Neural cell (in vitro differentiated cells): ENCODE results near the gene RBKS.

ENCODE experiments used
- EP300 ChIP-seq: fragments of 450-650 bp; conservative IDR thresholded peaks from 2 replicates; pipeline ENCODE4 v1.6.1; 2014; ENCODE audit warnings: antibody characterized with exemption, mild to moderate bottlenecking, moderate library complexity; ENCODE audit not compliant: poor library complexity, severe bottlenecking
- EZH2 ChIP-seq: fragments of 200-600, 300-800 bp; shearing (Covaris generic), sonication (generic); IDR thresholded peaks from 2 replicates; pipeline ENCODE4 v1.6.1; 2014; ENCODE audit warnings: antibody characterized with exemption, low read length, borderline replicate concordance, mild to moderate bottlenecking; ENCODE audit not compliant: insufficient read depth, poor library complexity, severe bottlenecking
- POLR2AphosphoS5 ChIP-seq: IDR thresholded peaks from 2 replicates; pipeline ENCODE4 v1.6.1; 2012
- TF ChIP-seq, protein P1 (sequence below): fragments of 450-650 bp; IDR thresholded peaks from 2 replicates; pipeline ENCODE4 v1.5.1; 2014; ENCODE audit warnings: antibody characterized with exemption, mild to moderate bottlenecking, moderate library complexity; ENCODE audit not compliant: poor library complexity, severe bottlenecking

DNA sequence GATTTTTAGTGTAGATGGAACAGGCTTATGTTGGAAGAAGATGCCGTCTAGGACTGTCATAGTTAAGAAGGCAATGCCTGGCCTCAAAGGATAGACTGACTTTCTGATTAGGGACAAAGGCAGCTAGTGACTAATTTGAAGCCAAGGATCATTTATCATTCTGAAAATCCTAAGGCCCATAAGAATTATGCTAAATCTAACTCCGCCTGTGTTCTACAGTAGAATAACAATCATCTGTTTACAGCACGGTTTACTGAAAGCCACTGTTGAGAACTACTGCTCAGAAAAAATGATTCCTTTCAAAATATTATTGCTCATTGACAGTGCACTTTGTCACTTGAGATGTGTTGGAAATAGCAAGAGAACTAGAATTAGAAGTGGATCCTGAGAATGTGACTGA, 44.8 kb upstream of the RBKS start:
- TF ChIP-seq, protein P1, sequence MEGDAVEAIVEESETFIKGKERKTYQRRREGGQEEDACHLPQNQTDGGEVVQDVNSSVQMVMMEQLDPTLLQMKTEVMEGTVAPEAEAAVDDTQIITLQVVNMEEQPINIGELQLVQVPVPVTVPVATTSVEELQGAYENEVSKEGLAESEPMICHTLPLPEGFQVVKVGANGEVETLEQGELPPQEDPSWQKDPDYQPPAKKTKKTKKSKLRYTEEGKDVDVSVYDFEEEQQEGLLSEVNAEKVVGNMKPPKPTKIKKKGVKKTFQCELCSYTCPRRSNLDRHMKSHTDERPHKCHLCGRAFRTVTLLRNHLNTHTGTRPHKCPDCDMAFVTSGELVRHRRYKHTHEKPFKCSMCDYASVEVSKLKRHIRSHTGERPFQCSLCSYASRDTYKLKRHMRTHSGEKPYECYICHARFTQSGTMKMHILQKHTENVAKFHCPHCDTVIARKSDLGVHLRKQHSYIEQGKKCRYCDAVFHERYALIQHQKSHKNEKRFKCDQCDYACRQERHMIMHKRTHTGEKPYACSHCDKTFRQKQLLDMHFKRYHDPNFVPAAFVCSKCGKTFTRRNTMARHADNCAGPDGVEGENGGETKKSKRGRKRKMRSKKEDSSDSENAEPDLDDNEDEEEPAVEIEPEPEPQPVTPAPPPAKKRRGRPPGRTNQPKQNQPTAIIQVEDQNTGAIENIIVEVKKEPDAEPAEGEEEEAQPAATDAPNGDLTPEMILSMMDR: no peak
- TF ChIP-seq POLR2AphosphoS5 (no peak), EZH2 (no peak), EP300 (no peak)
